HCT116 (cell line): ENCODE measurements around the gene TLCD5.

Experiments
- CEBPB ChIP-seq: IDR thresholded peaks from 2 replicates; pipeline ENCODE4 v1.6.1; 2012; ENCODE audit warnings: low read depth
- CTCF ChIP-seq, 3 experiments: fragments of 200-600 bp in 1 of 3; sonication (generic) in 1 of 3; IDR thresholded peaks in 2 of 3; conservative IDR thresholded peaks in 1 of 3; 2 replicates each; pipeline ENCODE4 v1.5.1; 2012 to 2017; ENCODE audit warnings: low read depth in 2 of 3, low read length in 2 of 3, antibody characterized with exemption in 1 of 3, borderline replicate concordance in 1 of 3, control low read depth in 1 of 3, mild to moderate bottlenecking in 1 of 3, mixed read lengths in 1 of 3, mixed run types in 1 of 3, moderate library complexity in 1 of 3; ENCODE audit not compliant: insufficient read depth in 1 of 3
- EZH2 ChIP-seq: fragments of 200-600 bp; sonication (generic); IDR thresholded peaks from 2 replicates; pipeline ENCODE4 v1.6.1; 2017; ENCODE audit warnings: antibody characterized with exemption, mixed run types
- FOSL1 ChIP-seq: IDR thresholded peaks from 2 replicates; pipeline ENCODE4 v1.6.1; 2012; ENCODE audit warnings: low read depth
- POLR2AphosphoS5 ChIP-seq: IDR thresholded peaks from 2 replicates; pipeline ENCODE4 v1.6.1; 2011; ENCODE audit warnings: mild to moderate bottlenecking, low read depth, low read length, moderate library complexity
- SRF ChIP-seq: IDR thresholded peaks from 2 replicates; pipeline ENCODE4 v1.6.1; 2012; ENCODE audit warnings: low read depth

GRCh38 chr11:120363436-120363835 lies 38.3 kb downstream of the TLCD5 start:
- TF ChIP-seq EZH2: no peak
- no peak for TF ChIP-seq CTCF (IDR thresholded peaks at IDR 0.05 in 2 of 3, conservative IDR thresholded peaks at IDR 0.05 in 1 of 3; ENCODE audit: borderline replicate concordance in 1 of 3, insufficient read depth in 1 of 3, low read depth in 2 of 3, low read length in 2 of 3)
- no peak for TF ChIP-seq POLR2AphosphoS5
- TF ChIP-seq CEBPB: no peak
- TF ChIP-seq FOSL1: no peak
- TF ChIP-seq SRF: no peak
